SK-N-SH (cell line): ENCODE measurements around the gene SNRPA1. TPM values are rescaled to one million over a fixed set of nuclear protein-coding genes. Genes with fewer than 3 reads are reported as not detected.

Source experiments
- CTCF ChIA-PET: fragments of 300-600, 350-600 bp; formaldehyde crosslinking; extraction: SDS; loops from one replicate; lab custom pipeline; 2021; lab: Yijun Ruan, JAX
- POLR2A ChIA-PET: fragments of 350-600 bp; sonication (Branson Sonifier 250); formaldehyde crosslinking; extraction: SDS; loops from one replicate; lab custom pipeline; 2020; ENCODE audit warnings: antibody characterized with exemption, inconsistent platforms; lab: Yijun Ruan, JAX
- DNase-seq: peaks from one replicate; pipeline ENCODE4 v3.0.0; 2012
- H2AFZ ChIP-seq: fragments of 200-600 bp; sonication (generic); 2 replicates; pipeline ENCODE4 v1.8.1; 2016; ENCODE audit warnings: antibody characterized with exemption, mild to moderate bottlenecking, low read depth
- H3F3A ChIP-seq: fragments of 200-600 bp; sonication (generic); replicated peaks from 2 replicates; pipeline ENCODE3; 2016; ENCODE audit warnings: antibody characterized with exemption, mild to moderate bottlenecking; ENCODE audit not compliant: insufficient read depth
- H3K27ac ChIP-seq, 2 experiments: fragments of 200-500 bp in 1 of 2; fragments of 200-600 bp in 1 of 2; sonication (Bioruptor generic) in 1 of 2; sonication (generic), shearing (Covaris generic) in 1 of 2; 2 replicates each; pipeline versions ENCODE4 v1.5.1 to v1.6.1; 2014 to 2016; ENCODE audit warnings: low read depth in 2 of 2, inconsistent platforms in 1 of 2, low read length in 1 of 2, mild to moderate bottlenecking in 1 of 2, mixed read lengths in 1 of 2
- H3K27me3 ChIP-seq: fragments of 200-600 bp; sonication (generic), shearing (Covaris generic); 2 replicates; pipeline ENCODE4 v1.6.1; 2016; ENCODE audit warnings: mixed run types; ENCODE audit not compliant: insufficient read depth
- H3K36me3 ChIP-seq, 2 experiments: fragments of 200-500 bp in 1 of 2; fragments of 200-600 bp in 1 of 2; sonication (Bioruptor generic) in 1 of 2; sonication (generic) in 1 of 2; replicated peaks in 1 of 2; 2 replicates each; pipeline versions ENCODE3 to v1.5.1; 2014 to 2016; ENCODE audit warnings: low read length in 1 of 2, mild to moderate bottlenecking in 1 of 2; ENCODE audit not compliant: insufficient read depth in 2 of 2, control insufficient read depth in 1 of 2
- H3K4me1 ChIP-seq, 2 experiments: fragments of 200-500 bp in 1 of 2; fragments of 200-600 bp in 1 of 2; sonication (Bioruptor generic) in 1 of 2; sonication (generic), shearing (Covaris generic) in 1 of 2; 2 replicates each; pipeline versions ENCODE4 v1.5.1 to v1.6.1; 2014 to 2016; ENCODE audit warnings: low read depth in 1 of 2, low read length in 1 of 2, mixed run types in 1 of 2; ENCODE audit not compliant: insufficient read depth in 2 of 2, control insufficient read depth in 1 of 2
- H3K4me2 ChIP-seq: fragments of 200-600 bp; sonication (generic), shearing (Covaris generic); 2 replicates; pipeline ENCODE4 v1.6.1; 2017; ENCODE audit warnings: mixed run types
- H3K4me3 ChIP-seq, 2 experiments: fragments of 200-500 bp in 1 of 2; fragments of 200-600 bp in 1 of 2; sonication (Bioruptor generic) in 1 of 2; sonication (generic), shearing (Covaris generic) in 1 of 2; 2 replicates each; pipeline versions ENCODE4 v1.5.1 to v1.8.1; 2014 to 2016; ENCODE audit warnings: low read depth in 2 of 2, inconsistent platforms in 1 of 2, low read length in 1 of 2, mild to moderate bottlenecking in 1 of 2, mixed read lengths in 1 of 2, moderate library complexity in 1 of 2
- H3K79me2 ChIP-seq: fragments of 200-600 bp; sonication (generic); 2 replicates; pipeline ENCODE4 v1.8.1; 2017; ENCODE audit warnings: mild to moderate bottlenecking; ENCODE audit not compliant: insufficient read depth
- H3K9ac ChIP-seq: fragments of 200-600 bp; sonication (generic); 2 replicates; pipeline ENCODE4 v1.6.1; 2017; ENCODE audit warnings: mixed run types
- H3K9me2 ChIP-seq: fragments of 200-600 bp; sonication (generic); 2 replicates; pipeline ENCODE4 v1.6.1; 2017; ENCODE audit warnings: mixed run types
- H3K9me3 ChIP-seq: fragments of 200-600 bp; sonication (generic); 2 replicates; pipeline ENCODE4 v1.6.1; 2017; ENCODE audit warnings: mixed run types, mild to moderate bottlenecking, moderate library complexity
- H4K20me1 ChIP-seq: fragments of 200-600 bp; sonication (generic); 2 replicates; pipeline ENCODE4 v1.6.1; 2017; ENCODE audit warnings: mild to moderate bottlenecking, mixed run types; ENCODE audit not compliant: insufficient read depth
- CHD2 ChIP-seq: fragments of 150-350 bp; IDR thresholded peaks from 2 replicates; pipeline ENCODE4 v1.6.1; 2018; ENCODE audit warnings: low read length; ENCODE audit not compliant: partially characterized antibody
- ELF1 ChIP-seq: IDR thresholded peaks from 2 replicates; pipeline ENCODE4 v1.4.0; 2012
- EZH2phosphoT487 ChIP-seq: fragments of 200-600 bp; sonication (generic); IDR thresholded peaks from 2 replicates; pipeline ENCODE4 v1.6.1; 2017; ENCODE audit warnings: low read depth, mixed run types, mild to moderate bottlenecking, antibody characterized with exemption, moderate library complexity, borderline replicate concordance
- FOSL2 ChIP-seq: IDR thresholded peaks from 2 replicates; pipeline ENCODE4 v1.4.0; 2012; ENCODE audit warnings: low read depth, mild to moderate bottlenecking, moderate library complexity, borderline replicate concordance
- GABPA ChIP-seq: IDR thresholded peaks from 2 replicates; pipeline ENCODE4 v1.4.0; 2012; ENCODE audit warnings: low read depth, mild to moderate bottlenecking
- JUND ChIP-seq: IDR thresholded peaks from 2 replicates; pipeline ENCODE4 v1.4.0; 2012
- NFIC ChIP-seq: IDR thresholded peaks from 2 replicates; pipeline ENCODE4 v1.4.0; 2012; ENCODE audit warnings: borderline replicate concordance
- NRF1 ChIP-seq: IDR thresholded peaks from 2 replicates; pipeline ENCODE4 v1.6.1; 2012; ENCODE audit warnings: low read depth, mild to moderate bottlenecking, low read length
- POLR2AphosphoS5 ChIP-seq: IDR thresholded peaks from 2 replicates; pipeline ENCODE4 v1.6.1; 2012; ENCODE audit warnings: low read depth, low read length
- RAD21 ChIP-seq: IDR thresholded peaks from 2 replicates; pipeline ENCODE4 v1.6.1; 2012; ENCODE audit warnings: mild to moderate bottlenecking, low read length
- RCOR1 ChIP-seq: fragments of 150-350 bp; IDR thresholded peaks from 2 replicates; pipeline ENCODE4 v1.6.1; 2017; ENCODE audit warnings: antibody characterized with exemption, low read length
- RFX5 ChIP-seq: IDR thresholded peaks from 2 replicates; pipeline ENCODE4 v1.6.1; 2012; ENCODE audit warnings: mild to moderate bottlenecking, improper control_type of control experiment, low read length
- SMC3 ChIP-seq: IDR thresholded peaks from 2 replicates; pipeline ENCODE4 v1.6.1; 2012; ENCODE audit warnings: low read depth, low read length, improper control_type of control experiment
- TAF1 ChIP-seq: IDR thresholded peaks from 2 replicates; pipeline ENCODE4 v1.6.1; 2012; ENCODE audit warnings: low read depth, mild to moderate bottlenecking, low read length, moderate library complexity, borderline replicate concordance
- TCF12 ChIP-seq: IDR thresholded peaks from 2 replicates; pipeline ENCODE4 v1.4.0; 2012
- YY1 ChIP-seq: IDR thresholded peaks from 2 replicates; pipeline ENCODE4 v1.4.0; 2012; ENCODE audit warnings: low read depth, mild to moderate bottlenecking
- WGBS: methylation state at CpG from one replicate; pipeline ENCODE4 v1.1.6; 2017; ENCODE audit warnings: low lambda C conversion rate; 5-methylcytosine and 5-hydroxymethylcytosine counted together
- polyA plus RNA-seq, 3 experiments: library from polyadenylated mRNA; depleted of rRNA; stranded (reverse); fragments of >200 nt; gene quantifications; 2 replicates each; pipeline ENCODE4 v1.2.3, GENCODE V29; 2012
- TF ChIP-seq, protein P1 (sequence below): IDR thresholded peaks from 2 replicates; pipeline ENCODE4; 2012
- TF ChIP-seq, protein P2 (sequence below): IDR thresholded peaks from 2 replicates; pipeline ENCODE4 v1.6.1; 2012; ENCODE audit warnings: mild to moderate bottlenecking, low read depth, low read length, moderate library complexity
- TF ChIP-seq, protein P3 (sequence below): IDR thresholded peaks from 2 replicates; pipeline ENCODE4 v1.4.0; 2012; ENCODE audit warnings: low read depth
- TF ChIP-seq, protein P4 (sequence below): fragments of 150-350 bp; IDR thresholded peaks from 2 replicates; pipeline ENCODE4 v1.6.1; 2016; ENCODE audit warnings: mild to moderate bottlenecking, low read depth, low read length

SNRPA1 gene
- polyA plus RNA-seq, 1 of the 3 experiments (the other 2 are of a cell fraction): 62.3 TPM

DNA sequence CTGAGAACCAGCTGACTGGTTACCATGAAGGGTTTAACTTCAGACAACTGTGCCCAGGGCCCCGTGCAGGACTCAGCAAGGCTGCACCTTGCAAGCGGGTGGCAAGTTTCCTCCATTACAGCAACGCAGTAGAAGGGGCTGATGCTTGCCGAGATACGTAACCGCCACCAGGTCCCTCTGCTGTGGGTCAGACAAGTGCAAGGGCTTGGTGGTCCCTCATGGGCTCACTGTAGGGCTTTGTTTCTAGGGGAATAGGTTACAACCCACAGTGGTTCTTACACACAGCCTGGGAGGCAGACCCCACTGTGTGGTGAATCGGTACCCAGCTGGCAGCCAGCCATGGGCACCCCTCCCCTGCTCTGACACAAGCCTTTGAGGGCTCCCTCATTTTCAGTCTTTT, 15.5 kb upstream of the SNRPA1 start:
- no peaks in the 10 kb centered on the region for H3K27me3 ChIP-seq
- no peaks in the 10 kb centered on the region for H3K9me3 ChIP-seq
- H2AFZ ChIP-seq: no peak overlapping the region
- H3K4me2 ChIP-seq: no peak overlapping the region
- H4K20me1 ChIP-seq: no peaks in the 10 kb centered on the region
- ChIA-PET CTCF (interaction anchor here (1.0 to 1.4 kb wide), 2 partner anchors 330 to 331 kb away, joined by 3 read pairs; no protein-coding TSS in a partner anchor), POLR2A (no interaction called here)
- no peak for DNase-seq
- TF ChIP-seq EZH2phosphoT487 (no peak), JUND (no peak), FOSL2 (no peak), POLR2AphosphoS5 (no peak), RAD21 (no peak), RCOR1 (no peak), CHD2 (no peak), TCF12 (no peak), NFIC (no peak), SMC3 (no peak), GABPA (no peak), RFX5 (no peak), YY1 (no peak), NRF1 (no peak), TAF1 (no peak), ELF1 (no peak)
- TF ChIP-seq, protein P1, sequence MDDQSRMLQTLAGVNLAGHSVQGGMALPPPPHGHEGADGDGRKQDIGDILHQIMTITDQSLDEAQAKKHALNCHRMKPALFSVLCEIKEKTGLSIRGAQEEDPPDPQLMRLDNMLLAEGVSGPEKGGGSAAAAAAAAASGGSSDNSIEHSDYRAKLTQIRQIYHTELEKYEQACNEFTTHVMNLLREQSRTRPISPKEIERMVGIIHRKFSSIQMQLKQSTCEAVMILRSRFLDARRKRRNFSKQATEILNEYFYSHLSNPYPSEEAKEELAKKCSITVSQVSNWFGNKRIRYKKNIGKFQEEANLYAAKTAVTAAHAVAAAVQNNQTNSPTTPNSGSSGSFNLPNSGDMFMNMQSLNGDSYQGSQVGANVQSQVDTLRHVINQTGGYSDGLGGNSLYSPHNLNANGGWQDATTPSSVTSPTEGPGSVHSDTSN: no peak
- TF ChIP-seq, protein P2, sequence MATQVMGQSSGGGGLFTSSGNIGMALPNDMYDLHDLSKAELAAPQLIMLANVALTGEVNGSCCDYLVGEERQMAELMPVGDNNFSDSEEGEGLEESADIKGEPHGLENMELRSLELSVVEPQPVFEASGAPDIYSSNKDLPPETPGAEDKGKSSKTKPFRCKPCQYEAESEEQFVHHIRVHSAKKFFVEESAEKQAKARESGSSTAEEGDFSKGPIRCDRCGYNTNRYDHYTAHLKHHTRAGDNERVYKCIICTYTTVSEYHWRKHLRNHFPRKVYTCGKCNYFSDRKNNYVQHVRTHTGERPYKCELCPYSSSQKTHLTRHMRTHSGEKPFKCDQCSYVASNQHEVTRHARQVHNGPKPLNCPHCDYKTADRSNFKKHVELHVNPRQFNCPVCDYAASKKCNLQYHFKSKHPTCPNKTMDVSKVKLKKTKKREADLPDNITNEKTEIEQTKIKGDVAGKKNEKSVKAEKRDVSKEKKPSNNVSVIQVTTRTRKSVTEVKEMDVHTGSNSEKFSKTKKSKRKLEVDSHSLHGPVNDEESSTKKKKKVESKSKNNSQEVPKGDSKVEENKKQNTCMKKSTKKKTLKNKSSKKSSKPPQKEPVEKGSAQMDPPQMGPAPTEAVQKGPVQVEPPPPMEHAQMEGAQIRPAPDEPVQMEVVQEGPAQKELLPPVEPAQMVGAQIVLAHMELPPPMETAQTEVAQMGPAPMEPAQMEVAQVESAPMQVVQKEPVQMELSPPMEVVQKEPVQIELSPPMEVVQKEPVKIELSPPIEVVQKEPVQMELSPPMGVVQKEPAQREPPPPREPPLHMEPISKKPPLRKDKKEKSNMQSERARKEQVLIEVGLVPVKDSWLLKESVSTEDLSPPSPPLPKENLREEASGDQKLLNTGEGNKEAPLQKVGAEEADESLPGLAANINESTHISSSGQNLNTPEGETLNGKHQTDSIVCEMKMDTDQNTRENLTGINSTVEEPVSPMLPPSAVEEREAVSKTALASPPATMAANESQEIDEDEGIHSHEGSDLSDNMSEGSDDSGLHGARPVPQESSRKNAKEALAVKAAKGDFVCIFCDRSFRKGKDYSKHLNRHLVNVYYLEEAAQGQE: no peak
- TF ChIP-seq, protein P3, sequence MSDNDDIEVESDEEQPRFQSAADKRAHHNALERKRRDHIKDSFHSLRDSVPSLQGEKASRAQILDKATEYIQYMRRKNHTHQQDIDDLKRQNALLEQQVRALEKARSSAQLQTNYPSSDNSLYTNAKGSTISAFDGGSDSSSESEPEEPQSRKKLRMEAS: no peak
- TF ChIP-seq, protein P4, sequence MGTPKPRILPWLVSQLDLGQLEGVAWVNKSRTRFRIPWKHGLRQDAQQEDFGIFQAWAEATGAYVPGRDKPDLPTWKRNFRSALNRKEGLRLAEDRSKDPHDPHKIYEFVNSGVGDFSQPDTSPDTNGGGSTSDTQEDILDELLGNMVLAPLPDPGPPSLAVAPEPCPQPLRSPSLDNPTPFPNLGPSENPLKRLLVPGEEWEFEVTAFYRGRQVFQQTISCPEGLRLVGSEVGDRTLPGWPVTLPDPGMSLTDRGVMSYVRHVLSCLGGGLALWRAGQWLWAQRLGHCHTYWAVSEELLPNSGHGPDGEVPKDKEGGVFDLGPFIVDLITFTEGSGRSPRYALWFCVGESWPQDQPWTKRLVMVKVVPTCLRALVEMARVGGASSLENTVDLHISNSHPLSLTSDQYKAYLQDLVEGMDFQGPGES: no peak
- no peak overlapping the region for H3K27ac ChIP-seq
- H3K9me2 ChIP-seq: no peaks in the 10 kb centered on the region
- H3K4me1 ChIP-seq: no peaks in the 10 kb centered on the region; a peak in 1 of 4 replicates
- no peaks in the 10 kb centered on the region for H3K79me2 ChIP-seq
- no peak overlapping the region for H3K4me3 ChIP-seq
- no peaks in the 10 kb centered on the region for H3K36me3 ChIP-seq
- H3F3A ChIP-seq: no peaks in the 10 kb centered on the region
- WGBS: 91% methylated on average over 5 of the region's 7 CpGs
- no peak overlapping the region for H3K9ac ChIP-seq
